ENCODE measurements around the gene SHE. TPM values are rescaled to one million over a fixed set of nuclear protein-coding genes. Genes with fewer than 3 reads are reported as not detected.
"Not testable (repeated sequence)": the region's sequence is repeated elsewhere in the genome, so short reads cannot be mapped to it uniquely, and the experiment has no call there.

Gene SHE
- total RNA-seq, 8 experiments from 2014 or later, result 0.42 to 4.0 (median 2.2) TPM; not detected in 1

DNA sequence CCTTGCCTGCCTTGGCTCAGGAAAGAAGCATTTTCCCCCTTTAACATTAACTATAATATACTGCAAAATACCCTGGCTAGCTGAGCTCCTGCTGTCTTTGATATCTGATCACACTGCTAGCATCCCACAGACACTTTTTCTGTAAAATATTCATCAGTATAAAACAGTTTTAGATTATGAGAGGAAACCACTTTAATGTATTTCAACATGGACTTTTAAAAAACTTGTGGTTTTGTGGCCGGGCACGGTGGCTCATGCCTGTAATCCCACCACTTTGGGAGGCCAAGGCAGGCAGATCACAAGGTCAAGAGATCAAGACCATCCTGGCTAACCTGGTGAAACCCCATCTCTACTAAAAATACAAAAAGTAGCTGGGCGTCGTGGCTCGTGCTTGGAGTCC is 15.5 kb downstream of the SHE start:
- ATAC-seq (replicated peaks in 6 of 8); H3K27ac ChIP-seq; H3K4me3 ChIP-seq: not testable (repeated sequence)
- WGBS, 10 experiments, result 0 to 100% (median 85%) methylated on average over 1 to 5 of the region's 5 CpGs; no CpG with 5 or more reads in 3 of the 10 experiments
- in situ Hi-C loops (cut with MboI; ENCODE audit: low pct_unique_long_range_greater_than_20kb in 2 of 9, low sequenced_read_pairs in 9 of 9, unreplicated experiment in 9 of 9), result loop anchor here in 2 of 9 experiments (5.0 to 25.0 kb wide), 2 partner anchors 56 to 576 kb away; partner anchors contain the start of genes ADAM15 (in 1 of the 2) and EFNA4 (in 1 of the 2)
- H3K4me1 ChIP-seq (replicated peaks in 1 of 2), result peaks cover 6 to 18% of the 10 kb centered on the region in 2 donors

DNA sequence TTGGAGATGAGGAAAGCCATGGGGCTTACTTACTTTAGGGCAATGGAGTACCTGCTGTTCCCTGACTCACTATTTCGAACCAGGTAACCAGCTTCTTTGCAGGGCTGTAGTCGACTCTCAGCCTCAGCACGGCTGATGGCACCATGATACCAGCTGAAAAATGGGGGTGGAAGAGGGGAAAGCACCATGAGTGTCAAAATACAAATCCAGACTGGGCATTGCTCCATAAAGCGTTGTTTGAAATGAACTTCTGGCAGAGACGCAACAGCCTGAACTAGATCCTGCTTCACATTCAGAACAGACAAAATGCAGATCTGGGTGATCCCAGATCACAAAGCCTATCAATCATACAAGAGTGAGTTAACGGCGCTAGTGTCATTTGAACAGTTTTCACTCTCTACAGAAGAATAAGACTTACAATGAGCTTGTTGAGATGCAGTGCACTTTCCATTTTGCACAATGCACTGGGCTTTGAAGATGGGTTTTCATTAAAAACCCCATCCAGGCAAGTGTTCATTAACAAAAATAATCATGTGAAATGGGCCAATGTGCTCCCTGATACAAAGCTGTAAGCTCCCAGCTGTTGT is 16.2 kb downstream of the SHE start:
- ATAC-seq (replicated peaks in 6 of 8), result peak in 3 of 8 experiments; percentile 47 to 54 (median 49)
- in situ Hi-C loops (cut with MboI; ENCODE audit: low pct_unique_long_range_greater_than_20kb in 2 of 9, low sequenced_read_pairs in 9 of 9, unreplicated experiment in 9 of 9), result loop anchor here in 2 of 9 experiments (5.0 to 25.0 kb wide), 2 partner anchors 56 to 576 kb away; partner anchors contain the start of genes ADAM15 (in 1 of the 2) and EFNA4 (in 1 of the 2)
- 50 to 86% (median 73%) methylated on average over 1 to 4 of the region's 7 CpGs; no CpG with 5 or more reads in 3 of the 10 experiments for WGBS, 10 experiments
- Histone ChIP-seq H3K27ac (peak overlapping the region in 1 of 2 donors; percentile 15), H3K4me3 (no peak overlapping the region), H3K4me1 (replicated peaks in 1 of 2) (peaks cover 9 to 21% of the 10 kb centered on the region in 2 donors)

DNA sequence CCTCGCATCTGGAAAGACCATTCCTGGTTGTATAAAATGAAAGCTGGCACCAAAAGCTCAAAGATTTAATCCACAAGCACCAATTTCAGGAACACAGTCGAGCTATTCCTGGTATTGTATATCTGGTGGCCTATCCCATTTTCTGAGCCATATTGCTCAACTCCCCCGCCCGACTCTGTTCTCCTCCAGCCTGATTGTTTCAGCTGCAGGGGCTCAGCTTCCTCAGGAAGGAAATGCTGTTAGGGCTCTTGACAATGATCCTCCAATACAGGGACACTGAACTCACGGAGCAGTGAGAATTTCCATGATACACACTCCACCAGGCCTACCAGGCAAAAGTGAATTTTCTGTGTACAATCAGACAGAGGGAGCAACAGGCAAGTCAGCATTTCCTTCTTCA is 17.1 kb downstream of the SHE start:
- Histone ChIP-seq H3K27ac (no peak overlapping the region), H3K4me3 (no peak overlapping the region), H3K4me1 (replicated peaks in 1 of 2) (peaks cover 13 to 21% of the 10 kb centered on the region in 2 donors)
- WGBS, 10 experiments, result 58 to 100% (median 86%) methylated on average over 1 to 5 of the region's 5 CpGs
- in situ Hi-C loops (cut with MboI; ENCODE audit: low pct_unique_long_range_greater_than_20kb in 2 of 9, low sequenced_read_pairs in 9 of 9, unreplicated experiment in 9 of 9), result loop anchor here in 2 of 9 experiments (5.0 to 25.0 kb wide), 2 partner anchors 57 to 577 kb away; partner anchors contain the start of genes ADAM15 (in 1 of the 2) and EFNA4 (in 1 of the 2)
- ATAC-seq (replicated peaks in 6 of 8), result no peak

DNA sequence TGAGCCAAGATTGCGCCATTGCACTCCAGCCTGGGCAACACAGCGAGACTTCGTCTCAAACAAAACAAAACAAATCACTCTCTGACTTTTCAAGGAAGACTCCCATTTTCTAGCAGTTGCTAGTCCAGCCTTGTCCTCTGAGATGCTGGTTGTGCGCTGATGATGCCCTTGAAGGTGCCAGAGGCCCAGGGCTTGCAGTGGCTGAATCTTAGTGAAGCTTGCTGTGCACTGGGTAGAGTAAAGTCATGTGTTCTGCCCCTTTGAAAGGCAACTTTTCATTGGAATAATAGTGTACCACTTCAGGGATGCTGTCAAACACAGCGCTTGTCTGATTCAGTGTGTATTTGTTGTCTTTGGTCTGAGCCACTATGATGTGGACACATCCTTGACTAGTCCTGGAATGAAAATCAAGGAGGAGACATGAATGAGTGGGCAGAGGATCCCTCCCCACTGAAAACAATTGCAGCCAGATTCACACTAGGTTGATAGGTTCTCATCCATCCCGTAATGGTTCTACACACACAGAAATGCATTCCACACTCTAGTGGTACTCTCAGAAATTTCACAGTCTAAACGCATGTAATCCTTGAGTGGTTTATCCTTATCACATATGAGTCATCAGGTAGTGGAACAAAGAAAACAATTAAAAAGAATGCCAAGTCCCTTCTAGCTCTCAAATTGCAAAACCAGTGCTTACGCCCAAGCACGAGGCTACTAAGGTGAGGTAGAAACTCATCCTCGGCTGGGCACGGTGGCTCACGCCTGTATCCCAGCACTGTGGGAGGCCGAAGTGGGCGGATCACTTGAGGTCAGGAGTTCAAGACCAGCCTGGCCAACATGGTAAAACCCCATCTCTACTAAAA is 18.0 kb downstream of the SHE start:
- H3K27ac ChIP-seq, result no peak overlapping the region
- H3K4me1 ChIP-seq (replicated peaks in 1 of 2), result peaks cover 13 to 21% of the 10 kb centered on the region in 2 donors
- ATAC-seq (replicated peaks in 6 of 8), result no peak
- no peak overlapping the region for H3K4me3 ChIP-seq
- in situ Hi-C loops (cut with MboI; ENCODE audit: low pct_unique_long_range_greater_than_20kb in 2 of 9, low sequenced_read_pairs in 9 of 9, unreplicated experiment in 9 of 9), result loop anchor here in 1 of 9 experiments (25.0 kb wide), 1 partner anchor 578 kb away; the partner anchor contains the start of genes ADAM15 and EFNA4
- WGBS, 10 experiments, result 50 to 100% (median 93%) methylated on average over 2 to 14 of the region's 14 CpGs; no CpG with 5 or more reads in 1 of the 10 experiments

DNA sequence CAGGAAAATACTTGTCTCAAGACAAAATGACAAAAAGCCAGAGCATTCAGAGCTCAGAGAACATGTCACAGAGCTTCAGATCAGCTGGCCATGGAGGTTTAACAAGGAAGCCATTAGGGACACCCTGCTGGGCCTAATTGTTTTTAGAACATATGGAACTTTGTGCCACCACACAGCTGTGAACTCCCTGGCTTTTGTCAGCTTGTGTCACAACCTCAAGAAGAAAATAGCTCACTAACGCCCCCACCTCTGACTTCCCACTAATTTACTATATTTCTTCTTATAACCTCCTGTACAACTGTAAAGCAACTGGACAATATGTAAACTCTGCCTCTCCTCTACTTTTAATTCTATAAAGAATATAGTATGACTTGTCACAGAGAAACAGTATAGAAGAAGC is 21.2 kb downstream of the SHE start:
- in situ Hi-C loops (cut with MboI; ENCODE audit: low pct_unique_long_range_greater_than_20kb in 2 of 9, low sequenced_read_pairs in 9 of 9, unreplicated experiment in 9 of 9), result loop anchor here in 1 of 9 experiments (25.0 kb wide), 1 partner anchor 581 kb away; the partner anchor contains the start of genes ADAM15 and EFNA4
- H3K4me3 ChIP-seq, result no peak overlapping the region
- H3K27ac ChIP-seq, result no peak overlapping the region
- 0 to 25% (median 19%) methylated on average over 1 of the region's 1 CpG; no CpG with 5 or more reads in 4 of the 10 experiments for WGBS, 10 experiments
- peak in 1 of 8 experiments; percentile 6 for ATAC-seq (replicated peaks in 6 of 8)
- peaks cover 11 to 15% of the 10 kb centered on the region in 2 donors for H3K4me1 ChIP-seq (replicated peaks in 1 of 2)

DNA sequence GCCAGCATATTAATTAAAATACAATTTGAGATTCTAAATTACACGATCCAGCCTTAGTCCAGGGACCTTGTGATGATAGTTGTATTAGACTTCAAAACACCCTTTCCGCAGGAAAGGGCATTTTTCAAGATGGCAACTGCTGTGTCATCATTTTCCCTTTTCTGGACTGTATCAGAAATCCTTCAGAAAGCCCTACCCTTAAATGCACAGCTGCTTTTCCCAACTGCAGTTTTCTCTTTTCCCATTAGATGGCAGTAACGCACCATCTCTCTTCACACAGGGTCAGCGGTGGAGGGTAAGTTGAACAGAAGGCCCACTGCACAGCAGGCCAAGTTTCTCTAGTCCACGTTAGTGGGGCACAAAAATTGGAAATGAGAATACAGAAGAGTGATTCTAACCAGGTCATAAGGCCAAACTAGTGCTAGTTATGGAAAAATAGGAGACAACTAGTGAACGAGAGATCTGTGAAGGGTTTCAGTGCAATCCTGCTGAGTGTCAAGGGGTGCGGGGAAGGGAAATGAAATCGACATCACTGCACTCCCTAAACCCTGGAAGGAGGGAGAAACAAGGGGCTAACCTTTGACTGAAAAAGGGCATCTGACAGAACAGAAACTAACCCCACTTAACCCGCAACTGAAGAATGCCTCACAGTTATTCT is 22.3 kb downstream of the SHE start:
- in situ Hi-C loops (cut with MboI; ENCODE audit: low pct_unique_long_range_greater_than_20kb in 2 of 9, low sequenced_read_pairs in 9 of 9, unreplicated experiment in 9 of 9), result loop anchor here in 1 of 9 experiments (25.0 kb wide), 1 partner anchor 582 kb away; the partner anchor contains the start of genes ADAM15 and EFNA4
- Histone ChIP-seq H3K27ac (no peak overlapping the region), H3K4me1 (replicated peaks in 1 of 2) (peaks cover 3 to 8% of the 10 kb centered on the region in 2 donors), H3K4me3 (no peak overlapping the region)
- peak; percentile 92 to 100 (median 99) for ATAC-seq (replicated peaks in 6 of 8)
- 0 to 83% (median 36%) methylated on average over 1 to 9 of the region's 9 CpGs for WGBS, 10 experiments

DNA sequence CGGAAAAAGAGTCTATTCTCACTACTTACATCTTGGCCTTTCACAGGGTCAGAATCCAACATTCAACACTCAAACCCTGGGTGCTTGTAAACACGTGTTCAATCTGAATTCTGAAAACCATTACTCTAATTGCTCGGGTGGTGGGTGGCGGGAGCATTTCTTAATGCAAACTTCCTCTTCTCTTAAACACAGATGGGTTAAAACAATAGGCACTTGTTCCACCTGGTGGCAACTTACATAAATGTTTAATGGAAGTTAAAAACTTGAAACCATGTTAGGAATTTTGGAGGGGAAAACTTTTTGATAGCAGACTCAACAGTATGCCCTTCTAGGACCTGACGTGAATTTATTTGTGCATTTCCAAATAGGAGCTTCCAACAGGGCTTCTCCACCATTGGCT is 23.6 kb downstream of the SHE start:
- in situ Hi-C loops (cut with MboI; ENCODE audit: low pct_unique_long_range_greater_than_20kb in 2 of 9, low sequenced_read_pairs in 9 of 9, unreplicated experiment in 9 of 9), result loop anchor here in 1 of 9 experiments (25.0 kb wide), 1 partner anchor 584 kb away; the partner anchor contains the start of genes ADAM15 and EFNA4
- Histone ChIP-seq H3K4me3 (no peak overlapping the region), H3K27ac (no peak overlapping the region), H3K4me1 (replicated peaks in 1 of 2) (peaks cover 2 to 8% of the 10 kb centered on the region in 2 donors)
- no peak for ATAC-seq (replicated peaks in 6 of 8)
- 38 to 86% (median 70%) methylated on average over 1 to 5 of the region's 5 CpGs; no CpG with 5 or more reads in 3 of the 10 experiments for WGBS, 10 experiments

DNA sequence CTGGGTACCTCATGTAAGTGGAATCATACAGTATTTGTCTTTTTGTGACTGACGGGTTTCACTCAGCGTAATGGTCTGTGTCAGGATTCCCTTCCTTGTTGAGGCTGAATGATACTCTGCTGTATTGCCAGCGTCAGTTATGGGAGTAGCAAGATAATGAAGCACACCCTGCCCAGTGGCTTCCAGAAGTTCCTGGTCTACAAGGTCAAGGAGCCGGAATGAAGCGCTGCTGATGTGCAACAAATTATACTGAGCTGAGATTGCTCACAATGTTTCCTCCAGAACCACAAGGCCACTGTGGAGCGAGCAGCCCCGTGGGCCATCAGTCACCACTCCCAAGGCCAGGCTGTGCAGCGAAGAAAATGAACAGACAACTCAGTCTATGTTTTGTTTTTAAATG is 24.2 kb downstream of the SHE start:
- no peak overlapping the region for H3K27ac ChIP-seq
- ATAC-seq (replicated peaks in 6 of 8), result no peak
- no peak overlapping the region for H3K4me3 ChIP-seq
- in situ Hi-C loops (cut with MboI; ENCODE audit: low pct_unique_long_range_greater_than_20kb in 2 of 9, low sequenced_read_pairs in 9 of 9, unreplicated experiment in 9 of 9), result loop anchor here in 1 of 9 experiments (25.0 kb wide), 1 partner anchor 584 kb away; the partner anchor contains the start of genes ADAM15 and EFNA4
- 76 to 100% (median 91%) methylated on average over 1 to 8 of the region's 8 CpGs; no CpG with 5 or more reads in 1 of the 10 experiments for WGBS, 10 experiments
- peaks cover 2 to 8% of the 10 kb centered on the region in 2 donors for H3K4me1 ChIP-seq (replicated peaks in 1 of 2)

DNA sequence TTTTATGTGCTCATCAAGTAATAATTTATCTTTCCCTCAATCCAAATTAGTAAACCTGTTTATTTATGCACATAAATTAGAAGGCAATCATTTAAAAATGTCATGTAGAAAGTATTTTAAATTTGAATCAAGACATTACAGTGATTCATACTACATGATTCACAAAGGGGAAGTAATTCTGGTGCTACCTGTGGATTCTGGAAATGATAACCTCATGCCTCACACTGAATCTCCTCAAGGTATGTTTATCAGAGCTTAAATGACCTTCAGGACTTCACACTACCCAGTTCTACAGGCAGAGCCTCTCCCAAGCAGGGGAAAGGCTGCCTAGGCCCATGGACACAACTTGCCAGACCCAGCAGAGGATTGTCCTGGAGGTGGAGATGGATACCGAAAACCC is 25.4 kb downstream of the SHE start:
- WGBS, 10 experiments, result 92 to 100% (median 100%) methylated on average over 1 of the region's 1 CpG; no CpG with 5 or more reads in 6 of the 10 experiments
- Histone ChIP-seq H3K4me1 (replicated peaks in 1 of 2) (peaks cover 2 to 8% of the 10 kb centered on the region in 2 donors), H3K4me3 (no peak overlapping the region), H3K27ac (no peak overlapping the region)
- in situ Hi-C loops (cut with MboI; ENCODE audit: low pct_unique_long_range_greater_than_20kb in 2 of 9, low sequenced_read_pairs in 9 of 9, unreplicated experiment in 9 of 9), result loop anchor here in 1 of 9 experiments (25.0 kb wide), 1 partner anchor 586 kb away; the partner anchor contains the start of genes ADAM15 and EFNA4
- ATAC-seq (replicated peaks in 6 of 8), result no peak

DNA sequence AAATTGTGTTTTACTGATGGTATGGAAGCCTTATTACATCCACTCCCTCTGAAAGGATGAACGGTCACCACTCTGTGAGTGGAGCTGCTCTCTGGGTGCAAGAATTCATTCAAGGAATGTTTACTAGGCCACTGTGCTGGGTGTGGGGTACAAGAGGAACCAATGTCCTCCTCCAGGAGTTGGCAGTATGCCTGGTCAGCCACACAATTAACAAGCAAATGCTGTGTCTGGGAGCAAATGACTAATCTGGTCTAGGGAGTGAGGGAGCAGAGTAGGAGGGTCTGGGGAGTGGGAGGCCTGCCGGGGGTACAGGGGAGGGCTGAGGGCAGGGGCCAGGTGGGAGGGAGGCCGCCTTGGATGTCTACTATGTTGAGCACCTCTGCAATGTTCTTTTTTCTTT is 27.4 kb downstream of the SHE start:
- Histone ChIP-seq H3K27ac (no peak overlapping the region), H3K4me1 (replicated peaks in 1 of 2) (no peaks in the 10 kb centered on the region), H3K4me3 (no peak overlapping the region)
- WGBS, 10 experiments, result 20 to 100% (median 63%) methylated on average over 1 of the region's 3 CpGs; no CpG with 5 or more reads in 7 of the 10 experiments
- in situ Hi-C loops (cut with MboI; ENCODE audit: low pct_unique_long_range_greater_than_20kb in 2 of 9, low sequenced_read_pairs in 9 of 9, unreplicated experiment in 9 of 9), result loop anchor here in 1 of 9 experiments (25.0 kb wide), 1 partner anchor 587 kb away; the partner anchor contains the start of genes ADAM15 and EFNA4
- ATAC-seq (replicated peaks in 6 of 8), result peak; percentile 16 to 89 (median 77)

DNA sequence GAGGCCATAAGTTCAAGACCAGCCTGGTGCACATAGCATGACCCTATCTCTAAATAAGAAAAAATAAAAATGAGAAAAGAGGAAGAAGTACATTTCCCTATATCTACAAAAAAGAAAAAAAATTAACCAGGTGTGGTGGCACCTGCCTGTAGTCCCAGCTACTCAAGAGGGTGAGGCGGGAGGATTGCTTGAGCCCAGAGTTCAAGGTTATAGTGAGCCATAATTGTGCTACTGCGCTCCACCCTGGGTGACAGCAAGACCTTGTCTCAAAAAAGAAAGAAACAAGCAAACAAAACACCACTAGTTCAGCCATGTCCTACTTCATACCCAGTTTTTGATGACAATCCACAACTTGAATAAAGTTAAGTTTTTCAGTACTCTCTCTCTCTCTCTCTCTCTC is 30.9 kb downstream of the SHE start:
- Histone ChIP-seq H3K4me1 (replicated peaks in 1 of 2) (peaks cover 3 to 5% of the 10 kb centered on the region in 2 donors), H3K27ac (no peak overlapping the region), H3K4me3 (no peak overlapping the region)
- no peak for ATAC-seq (replicated peaks in 6 of 8)
- WGBS, 10 experiments, result 80 to 100% (median 96%) methylated on average over 1 to 2 of the region's 2 CpGs; no CpG with 5 or more reads in 5 of the 10 experiments
- in situ Hi-C loops (cut with MboI; ENCODE audit: low pct_unique_long_range_greater_than_20kb in 2 of 9, low sequenced_read_pairs in 9 of 9, unreplicated experiment in 9 of 9), result no loop called here

All from motor neuron (in vitro differentiated cells).